ENCODE data around the gene NCKAP5L. TPM values are rescaled to one million over a fixed set of nuclear protein-coding genes. Genes with fewer than 3 reads are reported as not detected.

Gene NCKAP5L
- total and polyA plus RNA-seq, 3 donors from 2014 or later = 22.0 to 79.7 (median 63.5) TPM

- Histone ChIP-seq H3K27me3 (no peaks in the 10 kb centered on the region), H3K4me3 (no peak overlapping the region), H3K9me3 (no peaks in the 10 kb centered on the region), H3K27ac (peak overlapping the region; percentile 66 to 74), H3K36me3 (ENCODE audit: low read depth, missing control alignments) (no peaks in the 10 kb centered on the region), H3K4me1 (peaks cover 30% of the 10 kb centered on the region)
- peak; percentile 94 for DNase-seq
- intact Hi-C loops (cut with DNase I; ENCODE audit: low total_unique reads) = loop anchor here (10.0 kb wide), 2 partner anchors 86 to 196 kb away; partner anchors contain the start of gene AQP2
- 31 to 32% methylated on average over 6 to 16 of the region's 16 CpGs for WGBS, 2 donors
- no peak for TF ChIP-seq POLR2A (IDR thresholded peaks at IDR 0.05)
- TF ChIP-seq, protein P1, sequence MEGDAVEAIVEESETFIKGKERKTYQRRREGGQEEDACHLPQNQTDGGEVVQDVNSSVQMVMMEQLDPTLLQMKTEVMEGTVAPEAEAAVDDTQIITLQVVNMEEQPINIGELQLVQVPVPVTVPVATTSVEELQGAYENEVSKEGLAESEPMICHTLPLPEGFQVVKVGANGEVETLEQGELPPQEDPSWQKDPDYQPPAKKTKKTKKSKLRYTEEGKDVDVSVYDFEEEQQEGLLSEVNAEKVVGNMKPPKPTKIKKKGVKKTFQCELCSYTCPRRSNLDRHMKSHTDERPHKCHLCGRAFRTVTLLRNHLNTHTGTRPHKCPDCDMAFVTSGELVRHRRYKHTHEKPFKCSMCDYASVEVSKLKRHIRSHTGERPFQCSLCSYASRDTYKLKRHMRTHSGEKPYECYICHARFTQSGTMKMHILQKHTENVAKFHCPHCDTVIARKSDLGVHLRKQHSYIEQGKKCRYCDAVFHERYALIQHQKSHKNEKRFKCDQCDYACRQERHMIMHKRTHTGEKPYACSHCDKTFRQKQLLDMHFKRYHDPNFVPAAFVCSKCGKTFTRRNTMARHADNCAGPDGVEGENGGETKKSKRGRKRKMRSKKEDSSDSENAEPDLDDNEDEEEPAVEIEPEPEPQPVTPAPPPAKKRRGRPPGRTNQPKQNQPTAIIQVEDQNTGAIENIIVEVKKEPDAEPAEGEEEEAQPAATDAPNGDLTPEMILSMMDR (IDR thresholded peaks at IDR 0.05) = no peak
Observed at GRCh38 chr12:49868952-49869815, 41.0 kb upstream of the NCKAP5L start.

DNA sequence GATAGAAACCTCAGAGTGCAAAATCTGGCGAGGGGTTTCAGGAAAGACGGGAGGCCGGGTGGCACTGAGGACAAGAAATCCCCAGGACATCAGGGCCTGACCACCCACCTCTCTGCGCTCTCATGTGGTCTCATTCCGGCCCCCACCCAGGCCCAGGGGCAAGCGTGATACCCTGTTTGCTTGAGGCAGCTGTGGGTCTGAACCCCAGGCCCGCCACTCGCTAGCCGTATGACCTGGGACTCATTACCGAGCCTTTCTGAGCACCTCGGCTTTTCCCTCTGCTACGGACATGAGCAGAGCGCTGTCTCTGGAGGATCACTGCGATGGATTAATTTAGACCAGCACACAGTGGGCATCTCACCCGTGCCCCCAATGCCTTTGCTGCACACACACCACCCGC is 40.2 kb upstream of the NCKAP5L start:
- H3K4me3 ChIP-seq = no peak overlapping the region
- 54 to 65% methylated on average over 16 of the region's 16 CpGs for WGBS, 2 donors
- H3K36me3 ChIP-seq (ENCODE audit: low read depth, missing control alignments) = no peaks in the 10 kb centered on the region
- peak; percentile 29 for DNase-seq
- no peaks in the 10 kb centered on the region for H3K9me3 ChIP-seq
- intact Hi-C loops (cut with DNase I; ENCODE audit: low total_unique reads) = loop anchor here (10.0 kb wide), 2 partner anchors 86 to 196 kb away; partner anchors contain the start of gene AQP2
- peaks cover 33% of the 10 kb centered on the region for H3K4me1 ChIP-seq
- TF ChIP-seq, protein P1 (IDR thresholded peaks at IDR 0.05) = no peak
- TF ChIP-seq POLR2A (IDR thresholded peaks at IDR 0.05) = no peak
- H3K27me3 ChIP-seq = no peaks in the 10 kb centered on the region
- H3K27ac ChIP-seq = peak overlapping the region; percentile 39 to 66

GRCh38 chr12:49867570-49868341 is 39.5 kb upstream of the NCKAP5L start:
- DNase-seq = peak; percentile 53
- Histone ChIP-seq H3K36me3 (ENCODE audit: low read depth, missing control alignments) (no peaks in the 10 kb centered on the region), H3K27me3 (no peaks in the 10 kb centered on the region), H3K9me3 (no peaks in the 10 kb centered on the region), H3K27ac (peak overlapping the region in 1 of 2 donors; percentile 39), H3K4me3 (no peak overlapping the region), H3K4me1 (peaks cover 38% of the 10 kb centered on the region)
- intact Hi-C loops (cut with DNase I; ENCODE audit: low total_unique reads) = loop anchor here (10.0 kb wide), 2 partner anchors 87 to 197 kb away; partner anchors contain the start of gene AQP2
- WGBS, 2 donors = 47 to 59% methylated on average over 6 to 11 of the region's 11 CpGs
- TF ChIP-seq, protein P1 (IDR thresholded peaks at IDR 0.05) = no peak
- no peak for TF ChIP-seq POLR2A (IDR thresholded peaks at IDR 0.05)

DNA sequence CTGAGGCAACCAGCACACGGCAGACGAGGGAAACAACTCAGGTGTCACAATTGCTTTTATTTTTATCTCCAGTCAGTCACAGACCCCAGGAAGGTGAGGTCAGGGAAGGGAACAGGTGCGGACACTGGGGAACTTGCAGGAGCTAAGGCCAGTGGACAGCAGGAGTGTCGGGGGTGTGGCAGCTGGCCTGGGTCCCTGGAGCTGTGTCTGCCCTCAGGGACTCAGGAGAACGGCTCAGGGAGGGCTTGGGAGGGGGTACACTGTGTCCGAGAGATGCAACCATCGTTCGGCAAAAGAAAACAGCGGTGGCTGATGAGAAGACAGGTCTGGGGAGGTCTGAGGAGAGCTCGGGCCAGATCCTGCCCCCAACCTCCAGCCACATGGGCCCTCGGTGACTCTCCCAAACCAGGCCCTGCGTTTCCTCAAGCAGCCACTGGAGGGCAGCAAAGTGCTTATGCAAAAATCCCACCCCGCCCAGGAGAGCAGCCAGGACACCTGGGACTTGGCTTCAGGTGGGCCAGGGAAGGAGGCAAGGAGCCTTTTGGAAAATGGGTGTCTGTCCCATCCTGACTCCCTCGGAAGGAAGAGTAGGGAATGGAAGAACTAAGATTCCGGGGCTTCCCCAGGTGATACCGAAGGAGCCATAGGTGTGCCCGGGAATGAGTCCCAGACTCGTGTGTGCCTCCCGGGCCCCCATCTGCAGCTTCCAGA is 38.8 kb upstream of the NCKAP5L start:
- no peak overlapping the region for H3K4me3 ChIP-seq
- no peaks in the 10 kb centered on the region for H3K36me3 ChIP-seq (ENCODE audit: low read depth, missing control alignments)
- H3K27me3 ChIP-seq = no peaks in the 10 kb centered on the region
- peak; percentile 88 for DNase-seq
- H3K9me3 ChIP-seq = no peaks in the 10 kb centered on the region
- TF ChIP-seq, protein P1 (IDR thresholded peaks at IDR 0.05) = peak; percentile 90 to 98 (median 92)
- no peak for TF ChIP-seq POLR2A (IDR thresholded peaks at IDR 0.05)
- H3K4me1 ChIP-seq = peaks cover 38% of the 10 kb centered on the region
- 43 to 49% methylated on average over 18 to 19 of the region's 19 CpGs for WGBS, 2 donors
- no peak overlapping the region for H3K27ac ChIP-seq
- intact Hi-C loops (cut with DNase I; ENCODE audit: low total_unique reads) = loop anchor here (10.0 kb wide), 2 partner anchors 88 to 198 kb away; partner anchors contain the start of gene AQP2

All from testis (tissue), 3 donors.